GM19438 (cell line): ENCODE measurements around the gene ZNF106.

Experiments used
- ATAC-seq: cut with Tn5 transposase; IDR thresholded peaks from one replicate; pipeline ENCODE4 v1.9.1; 2021; ENCODE audit warnings: low read depth; ENCODE audit not compliant: unreplicated experiment

The ZNF106 gene

DNA sequence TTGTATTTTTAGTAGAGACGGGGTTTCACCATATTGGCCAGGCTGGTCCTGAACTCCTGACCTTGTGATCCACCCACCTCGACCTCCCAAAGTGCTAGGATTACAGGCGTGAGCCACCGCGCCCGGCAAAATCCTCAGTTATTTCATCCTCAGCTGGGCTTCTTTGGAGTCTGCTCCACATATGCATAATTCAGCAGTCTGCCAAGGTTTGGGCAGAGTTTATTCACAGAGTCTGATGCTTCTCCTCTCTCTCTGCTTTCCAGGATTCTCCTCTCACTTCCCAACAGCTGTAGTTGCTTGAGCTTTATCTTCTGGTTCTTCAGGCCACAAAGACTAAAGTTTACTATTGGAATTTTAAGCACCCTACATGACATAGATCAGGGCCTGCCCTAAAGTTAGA is 8.2 kb downstream of the ZNF106 start:
- no peak for ATAC-seq

DNA sequence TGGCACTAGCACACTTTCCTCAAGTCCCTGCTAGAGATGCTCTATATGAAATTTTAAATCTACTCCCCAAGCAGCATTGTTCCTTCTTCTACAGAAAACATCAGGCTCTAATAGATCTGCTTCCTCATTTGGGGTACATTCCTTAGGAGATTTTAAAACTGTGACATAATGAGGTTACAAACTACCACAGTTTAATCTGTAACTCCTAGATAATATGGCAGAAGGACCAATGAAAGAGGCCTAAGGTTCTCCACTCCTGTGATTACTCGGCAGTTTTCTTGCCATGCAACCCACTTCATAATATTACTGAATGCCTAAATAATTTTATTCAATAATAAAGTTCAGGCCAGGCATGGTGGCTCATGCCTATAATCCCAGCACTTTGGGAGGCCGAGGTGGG is 16.1 kb downstream of the ZNF106 start:
- no peak for ATAC-seq

DNA sequence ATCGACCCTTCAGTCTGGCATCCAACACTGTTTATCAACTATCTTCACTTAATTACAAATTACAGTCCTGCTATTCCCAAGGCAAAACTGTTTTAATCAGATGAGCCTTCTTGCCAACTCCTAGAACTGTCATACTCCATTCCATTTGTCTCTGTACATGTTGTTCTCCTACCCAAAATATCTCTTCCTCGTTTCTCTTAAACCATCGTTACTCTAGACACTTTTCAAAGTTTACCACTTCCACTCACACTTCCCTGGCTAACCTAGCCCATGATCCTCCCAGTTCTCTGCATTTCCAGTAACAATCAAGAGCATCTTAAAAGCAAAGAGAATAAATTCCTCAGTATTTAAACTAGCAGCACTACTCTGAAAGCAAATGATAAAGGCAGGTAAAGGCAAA is 19.9 kb downstream of the ZNF106 start:
- ATAC-seq = no peak

DNA sequence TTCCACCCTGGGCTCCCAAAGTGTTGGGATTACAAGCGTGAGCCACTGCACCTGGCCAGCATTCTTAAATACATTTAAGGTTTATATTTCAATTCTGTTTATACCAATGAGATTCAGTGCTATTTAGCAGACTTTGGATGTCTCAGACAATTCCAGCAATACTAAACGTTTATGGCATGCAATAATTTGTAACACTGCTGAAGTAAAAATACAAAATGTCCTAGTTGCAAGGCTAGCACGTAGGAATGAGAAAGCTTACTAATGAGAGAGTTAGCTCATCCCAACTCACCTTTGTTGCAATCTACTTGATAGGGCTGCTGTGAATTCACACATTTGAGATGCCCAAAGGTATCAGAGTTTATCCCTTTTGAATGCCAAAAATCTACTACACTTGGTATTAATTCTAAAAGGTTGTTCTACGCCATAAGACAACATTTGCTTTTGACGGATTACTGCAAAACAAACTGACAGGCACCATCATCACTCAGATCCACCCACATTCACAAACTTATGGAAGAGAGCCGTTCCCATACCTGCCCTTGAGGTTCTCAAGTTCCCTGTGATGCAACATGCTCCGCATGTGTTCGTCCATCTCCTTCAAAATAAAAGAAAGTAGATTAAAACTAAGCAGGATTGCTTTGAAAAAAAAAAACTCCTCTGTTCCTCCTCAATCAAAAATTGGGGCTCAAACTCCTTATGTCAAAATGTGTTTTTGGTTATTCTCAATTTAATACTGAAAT is 25.3 kb downstream of the ZNF106 start:
- no peak for ATAC-seq

DNA sequence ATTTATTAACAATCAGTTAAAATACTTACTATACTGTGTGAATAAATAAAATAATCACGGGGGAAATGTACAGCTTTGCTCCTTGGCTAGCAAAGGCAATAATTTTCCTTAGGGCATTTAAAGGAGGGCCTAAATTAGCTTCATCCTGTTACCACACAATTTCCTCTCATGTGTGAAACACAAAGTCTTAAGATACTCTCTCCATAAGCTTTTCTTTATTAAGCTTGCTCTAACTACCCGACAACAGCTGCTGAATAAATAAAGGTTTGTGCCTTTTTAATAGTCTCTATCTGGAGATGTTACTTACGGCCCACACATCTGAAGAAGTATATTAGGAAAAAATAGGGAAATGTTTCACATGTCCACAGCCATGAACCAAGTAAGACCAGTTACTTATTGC is 29.7 kb downstream of the ZNF106 start:
- no peak for ATAC-seq

DNA sequence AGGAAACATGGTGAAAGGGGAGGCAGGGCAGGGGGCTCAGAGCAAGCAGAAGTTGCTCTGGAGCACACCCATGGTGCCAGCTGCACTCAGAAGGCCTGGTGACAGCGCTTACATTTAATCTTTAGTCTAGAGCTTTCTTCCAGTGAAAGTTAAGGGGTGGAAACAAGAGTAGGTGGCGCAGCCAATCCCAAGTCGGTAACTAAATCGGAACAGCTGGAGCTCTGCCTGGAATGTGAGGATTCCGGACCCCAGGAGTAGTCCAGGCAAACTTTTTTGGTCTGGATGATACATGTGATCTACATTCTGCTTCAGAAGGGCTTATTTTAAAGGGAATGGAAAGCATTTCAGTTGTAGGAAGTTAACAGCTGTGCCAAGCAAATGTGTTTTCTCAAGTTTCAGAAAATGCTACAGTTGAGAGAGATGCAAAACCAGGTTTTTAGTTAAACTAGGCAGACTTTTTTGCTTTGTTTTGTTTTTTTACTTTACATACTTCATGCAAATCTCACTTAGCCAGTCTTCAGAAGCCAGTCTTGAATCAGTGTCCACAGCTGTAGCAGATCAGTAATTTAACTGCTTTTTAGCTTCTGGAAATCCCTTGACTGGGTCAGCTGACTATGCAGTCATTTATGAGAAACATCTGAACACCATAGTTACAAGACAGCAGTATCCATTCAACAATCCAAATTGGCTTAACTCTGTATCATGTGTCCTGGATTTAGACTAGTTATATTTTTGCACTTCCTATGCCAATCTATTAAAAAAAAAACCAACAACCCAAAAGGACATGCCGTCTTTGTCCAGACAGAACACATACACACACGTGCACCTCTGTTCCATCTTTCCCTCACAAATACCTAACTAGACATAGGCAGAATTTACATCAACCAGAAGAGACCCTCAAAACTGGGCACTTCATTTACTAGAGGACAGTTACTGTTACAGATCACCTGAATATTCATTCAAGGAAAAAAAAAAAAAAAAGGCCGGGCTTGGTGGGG is 33.2 kb downstream of the ZNF106 start:
- ATAC-seq = peak; percentile 71

DNA sequence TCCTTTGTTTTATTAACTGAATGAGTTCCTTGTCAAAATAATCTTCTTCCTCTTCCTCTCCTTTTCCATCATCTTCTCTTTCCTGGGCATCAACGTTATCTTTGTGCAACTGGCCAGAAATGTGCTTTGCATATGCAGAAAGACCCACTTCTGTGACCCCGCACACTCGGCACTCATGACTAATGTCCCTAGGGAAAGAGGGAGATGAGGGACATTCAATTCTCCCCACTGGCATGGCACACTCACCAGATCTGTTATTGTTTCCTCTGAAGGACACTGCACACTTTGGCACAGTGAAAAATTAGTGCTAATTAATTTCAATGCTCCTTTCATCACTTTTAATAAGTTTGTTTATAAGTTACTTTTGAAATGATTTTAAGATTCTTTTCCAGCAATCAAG is 34.0 kb downstream of the ZNF106 start:
- ATAC-seq = no peak

DNA sequence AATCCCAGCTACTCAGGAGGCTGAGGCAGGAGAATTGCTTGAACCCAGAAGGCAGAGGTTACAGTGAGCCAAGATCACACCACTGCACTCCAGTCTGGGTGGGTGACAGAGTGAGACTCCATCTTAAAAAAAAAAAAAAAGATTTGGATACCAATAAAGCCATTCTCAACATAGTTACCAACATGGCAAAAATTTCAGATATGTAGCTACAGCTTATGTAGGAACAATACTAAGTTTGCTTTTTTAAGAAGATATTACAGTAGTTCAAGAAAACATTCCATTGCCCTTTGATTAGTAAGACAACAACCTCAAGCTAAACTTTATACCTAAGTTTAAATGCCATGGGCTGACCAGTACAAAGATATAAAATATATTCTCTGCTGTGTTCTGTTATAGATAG is 34.4 kb downstream of the ZNF106 start:
- no peak for ATAC-seq

DNA sequence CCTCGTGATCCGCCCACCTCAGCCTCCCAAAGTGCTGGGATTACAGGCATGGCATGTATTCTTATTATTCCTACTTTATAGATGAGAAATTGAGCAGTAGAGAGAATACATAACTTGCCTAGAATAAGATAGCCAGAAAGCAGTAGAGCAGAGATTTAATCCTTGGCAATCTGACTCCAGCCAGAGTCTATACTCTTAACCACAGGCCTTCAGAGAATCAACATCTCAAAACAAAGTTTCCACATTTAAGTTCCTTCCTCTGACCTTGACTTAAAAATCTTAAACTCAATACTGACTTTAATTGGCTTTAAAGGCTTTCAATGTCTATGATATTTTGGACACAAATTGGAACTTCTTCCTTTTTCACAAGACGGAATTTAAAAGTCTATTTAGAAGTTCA is 37.1 kb downstream of the ZNF106 start:
- ATAC-seq = no peak

DNA sequence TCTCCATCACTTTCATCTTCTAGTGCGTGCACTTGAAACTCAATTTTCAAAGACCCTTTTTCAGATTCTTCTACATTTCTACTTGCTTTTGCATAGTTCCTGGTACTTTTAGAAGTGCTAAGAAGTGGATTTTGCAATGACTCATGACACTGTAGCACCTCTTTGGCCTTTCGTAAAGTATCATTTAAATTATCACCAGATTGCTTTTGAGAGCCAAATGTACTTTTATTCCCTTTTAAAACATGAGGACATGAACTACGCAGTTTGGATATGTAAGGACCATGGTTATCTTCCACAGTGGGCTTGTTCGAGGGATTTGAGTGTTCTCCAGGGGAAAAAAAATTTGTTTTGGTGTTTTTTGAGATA is 40.5 kb downstream of the ZNF106 start:
- no peak for ATAC-seq

DNA sequence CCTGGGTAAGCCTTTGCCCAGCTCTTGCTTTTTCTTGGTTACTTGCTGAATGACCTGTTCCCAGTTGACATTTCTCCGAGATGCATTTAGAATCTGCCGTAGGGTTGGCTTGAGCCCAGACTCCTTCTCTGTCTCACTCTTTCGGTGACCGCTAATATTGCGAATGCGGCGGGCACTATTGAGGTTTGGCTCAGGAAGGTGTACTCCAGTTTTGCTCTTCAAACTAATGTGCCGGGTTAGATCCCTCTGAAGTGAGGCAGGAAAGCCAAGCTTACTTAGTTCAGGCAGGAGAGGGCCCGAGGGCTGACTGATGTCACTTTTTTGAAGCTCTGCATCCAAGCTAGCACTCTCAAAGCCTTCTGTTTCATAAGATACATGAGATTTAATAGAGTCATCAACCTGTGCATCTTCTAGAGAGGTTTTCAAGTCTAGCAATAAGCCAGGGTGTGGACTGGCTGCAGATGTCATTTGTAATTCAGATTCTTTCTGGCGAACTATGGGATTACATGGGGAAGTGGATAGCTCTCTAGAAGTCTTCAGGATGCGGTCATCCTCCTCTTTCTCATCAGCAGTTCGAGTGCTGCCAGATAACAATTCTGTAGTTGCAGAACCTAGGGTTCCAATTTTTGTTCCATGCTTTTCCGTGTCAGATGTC is 41.0 kb downstream of the ZNF106 start:
- no peak for ATAC-seq

DNA sequence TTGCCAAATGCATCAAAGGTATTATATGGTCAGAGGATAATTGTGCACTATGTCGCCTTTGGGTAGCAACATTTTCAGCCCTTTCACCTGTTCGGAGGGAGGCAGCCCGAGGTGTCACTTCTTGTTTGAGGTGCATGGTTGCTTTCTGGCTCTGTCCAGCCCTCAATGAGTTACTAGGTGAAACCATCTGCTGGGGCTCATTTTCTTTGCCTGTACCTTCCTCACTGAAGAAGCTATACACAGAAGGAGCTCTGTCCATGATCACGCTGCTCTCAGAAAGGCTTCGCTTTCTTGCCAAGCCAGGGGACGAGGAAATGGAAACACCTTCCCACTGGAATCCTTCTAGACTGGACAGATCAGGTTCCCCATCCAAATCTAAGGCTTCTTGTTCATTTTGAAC is 42.7 kb downstream of the ZNF106 start:
- no peak for ATAC-seq

DNA sequence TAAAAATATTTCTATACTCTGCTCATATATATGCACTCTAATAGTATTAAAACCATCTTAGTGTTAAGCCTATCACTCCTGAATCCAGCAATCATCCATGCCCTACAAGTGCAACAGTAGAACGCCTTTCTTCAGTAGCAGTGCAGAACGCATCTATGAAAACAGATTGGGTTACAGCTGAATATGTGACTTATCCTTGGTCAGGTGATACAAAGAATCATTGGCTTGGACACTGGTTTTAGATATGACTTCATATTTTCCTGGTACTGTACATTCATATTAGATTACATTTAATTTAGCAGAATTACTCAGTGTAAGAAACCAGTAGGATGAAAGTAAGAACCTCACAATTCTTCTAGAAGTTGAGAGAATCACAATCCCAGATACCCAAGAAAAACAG is 43.3 kb downstream of the ZNF106 start:
- ATAC-seq = no peak

DNA sequence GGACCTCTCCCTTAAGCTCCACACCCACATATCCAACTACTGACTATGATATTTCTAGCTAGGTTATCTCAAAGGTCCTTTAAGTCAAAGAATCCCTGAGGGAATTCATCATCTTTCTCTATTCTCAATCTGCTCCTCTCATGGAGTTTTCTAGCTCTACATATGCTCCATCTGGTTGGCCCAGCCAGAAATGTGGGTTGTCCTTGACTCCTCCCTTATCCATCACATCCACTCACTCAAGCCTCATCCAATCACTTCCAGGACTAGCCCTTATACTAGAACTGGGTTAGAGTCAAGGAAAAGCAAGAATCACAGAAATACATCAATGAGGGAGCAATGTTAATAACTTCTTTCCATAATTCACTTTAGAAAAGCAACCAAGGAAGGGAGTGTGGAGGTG is 45.4 kb downstream of the ZNF106 start:
- no peak for ATAC-seq

DNA sequence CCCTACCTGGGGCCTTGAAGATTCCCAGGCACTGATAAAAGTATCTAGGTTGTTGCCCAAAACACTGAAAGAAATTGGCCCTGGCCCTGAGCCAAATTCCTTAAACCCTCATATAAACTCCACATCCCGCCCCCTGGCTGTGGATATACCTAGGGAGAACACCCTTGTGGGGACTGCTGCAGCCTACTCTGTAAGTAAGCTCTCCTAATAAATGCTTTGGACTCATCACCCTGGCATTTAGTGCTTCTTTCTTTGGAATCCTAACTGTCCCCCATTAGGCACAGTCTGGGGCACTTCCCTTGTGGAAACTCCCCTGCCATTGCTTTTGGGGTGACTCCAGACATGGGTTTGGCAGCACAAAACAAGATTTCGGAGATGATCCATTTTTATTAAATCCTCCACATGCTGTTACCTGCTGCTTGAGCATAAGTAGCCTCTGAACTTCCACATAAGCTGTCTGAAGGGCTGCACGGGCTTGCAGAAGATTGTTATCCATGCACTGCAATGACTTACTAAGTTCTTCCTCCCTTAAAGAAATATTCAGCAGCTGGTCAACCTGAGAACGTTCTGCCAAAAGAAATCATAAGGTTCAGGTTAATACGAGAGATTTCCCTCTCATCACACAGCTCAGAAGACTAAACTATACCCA is 46.4 kb downstream of the ZNF106 start:
- ATAC-seq = no peak

DNA sequence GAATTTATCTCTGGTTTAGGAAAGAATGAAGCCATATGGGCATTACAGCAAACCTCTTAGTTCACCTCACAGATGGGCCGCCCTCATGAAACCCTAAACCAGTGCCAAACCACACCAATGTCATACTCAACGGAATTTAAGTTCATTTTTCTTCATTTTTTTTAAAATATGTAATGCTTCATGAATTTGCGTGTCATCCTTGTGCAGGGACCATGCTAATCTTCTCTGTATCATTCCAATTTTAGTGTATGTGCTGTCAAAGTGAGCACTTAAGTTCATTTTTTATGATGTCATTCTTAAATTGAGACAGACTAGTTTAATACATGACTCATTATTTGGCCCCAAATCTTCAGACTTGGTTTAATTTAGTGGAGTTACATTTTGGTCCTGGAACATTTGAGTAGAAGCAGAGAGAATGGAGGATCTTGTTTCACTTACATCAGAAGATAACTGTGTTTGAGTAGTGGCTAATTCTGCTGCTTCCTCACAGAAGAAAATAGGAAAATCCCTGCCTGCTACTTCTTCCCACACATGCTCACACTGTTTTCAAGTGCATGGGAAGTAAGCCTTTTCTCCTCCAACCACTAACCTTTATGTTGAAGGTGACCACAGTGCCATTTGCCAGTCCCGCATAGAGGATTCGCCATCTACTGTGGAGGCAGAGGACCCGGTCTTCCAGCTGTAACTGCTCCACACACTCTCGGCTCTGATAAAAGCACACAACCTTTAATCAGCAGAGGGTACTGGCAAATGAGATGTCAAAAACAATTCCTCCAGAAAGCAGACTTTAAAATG is 63.3 kb downstream of the ZNF106 start:
- ATAC-seq = no peak

DNA sequence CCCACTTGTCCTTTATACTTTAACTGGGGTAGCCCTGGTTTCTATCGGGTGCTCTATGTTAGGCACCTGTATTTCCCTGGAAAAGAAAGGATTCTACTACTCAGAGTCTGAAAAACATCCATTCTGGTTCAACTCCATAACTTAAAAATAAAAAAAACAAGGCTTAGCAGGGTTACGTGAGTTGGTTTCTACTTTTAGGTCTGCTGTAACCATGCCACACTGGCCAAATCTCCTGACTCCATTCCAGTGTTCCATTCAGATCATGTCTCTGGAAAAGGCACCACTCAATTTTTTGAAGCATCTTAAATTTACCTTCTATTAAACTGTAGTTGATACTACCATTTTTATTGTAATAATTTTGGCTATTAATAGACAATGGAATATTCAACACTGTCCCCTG is 69.6 kb downstream of the ZNF106 start:
- ATAC-seq = no peak

DNA sequence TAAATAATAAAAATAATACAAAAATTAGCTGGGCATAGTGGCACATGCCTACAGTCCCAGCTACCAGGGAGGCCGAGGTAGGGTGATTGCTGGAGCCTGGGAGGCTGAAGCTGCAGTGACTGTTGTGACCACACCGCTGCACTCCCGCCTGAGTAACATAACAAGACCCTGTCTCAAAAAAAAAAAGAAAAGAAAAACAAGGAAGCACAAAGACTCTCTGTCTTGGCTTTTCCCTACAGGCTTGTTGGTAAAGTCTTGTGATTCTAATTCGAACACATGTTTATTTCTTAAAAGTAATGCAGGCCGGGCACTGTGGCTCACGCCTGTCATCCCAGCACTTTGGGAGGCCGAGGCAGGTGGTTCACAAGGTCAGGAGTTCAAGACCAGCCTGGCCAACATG is 71.6 kb downstream of the ZNF106 start:
- no peak for ATAC-seq

DNA sequence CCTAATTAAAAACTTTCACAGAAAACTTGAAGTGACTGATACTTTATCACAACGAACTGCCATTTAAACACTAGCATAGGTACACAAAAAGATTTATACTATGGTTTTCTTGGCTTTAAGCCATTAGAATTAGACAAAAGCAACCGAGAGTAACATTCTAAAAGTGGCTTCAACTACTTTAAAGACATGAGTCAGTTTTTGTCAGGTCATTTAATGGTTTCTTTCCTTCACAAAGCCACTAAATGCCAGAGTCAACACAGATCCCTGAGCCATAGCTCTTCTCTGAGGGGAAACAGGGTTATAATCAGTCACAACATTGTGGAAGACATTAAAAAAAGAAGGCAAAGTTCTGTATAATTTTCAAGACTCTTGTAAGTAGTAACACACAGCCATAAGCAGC is 77.0 kb downstream of the ZNF106 start:
- ATAC-seq = no peak

DNA sequence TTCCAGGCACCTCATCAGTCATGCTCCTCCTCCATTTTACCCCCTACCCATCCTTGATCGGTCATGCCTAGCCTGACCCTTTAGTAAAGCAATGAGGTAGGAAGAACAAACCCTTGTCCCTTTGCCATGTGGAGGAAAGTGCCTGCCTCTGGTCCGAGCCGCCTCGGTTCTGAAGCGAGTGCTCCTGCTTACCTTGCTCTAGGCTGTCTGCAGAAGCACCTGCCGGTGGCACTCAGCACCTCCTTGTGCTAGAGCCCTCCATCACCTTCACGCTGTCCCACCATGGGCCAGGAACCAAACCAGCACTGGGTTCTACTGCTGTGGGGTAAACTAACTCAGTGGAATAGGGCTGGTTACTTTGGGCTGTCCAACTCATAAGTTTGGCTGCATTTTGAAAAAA is 79.1 kb downstream of the ZNF106 start:
- ATAC-seq = no peak
